Caco-2 (cell line): ENCODE data around the gene IMMP2L. TPM values are rescaled to one million over a fixed set of nuclear protein-coding genes. Genes with fewer than 3 reads are reported as not detected.

ENCODE experiments used
- BruUV-seq: library from RNA; stranded (reverse); fragments of 400-500 nt; replicated peaks from 2 replicates; lab custom pipeline; 2021; lab: Mats Ljungman, UMichigan
- CTCF ChIA-PET: fragments of 300-600 bp; sonication (Branson Sonifier 250); formaldehyde crosslinking; loops from one replicate; lab custom pipeline; 2022; ENCODE audit warnings: antibody characterized with exemption; lab: Charles Lee
- POLR2A ChIA-PET: fragments of 300-600 bp; sonication (Branson Sonifier 250); formaldehyde crosslinking; loops from one replicate; lab custom pipeline; 2022; ENCODE audit warnings: antibody characterized with exemption; lab: Charles Lee
- DNase-seq, 2 experiments: peaks; one replicate each; pipeline versions ENCODE4 v3.0.0 to v3.0.0-alpha.2; 2020 to 2022
- H3K27me3 ChIP-seq: replicated peaks from 2 replicates; pipeline ENCODE4 v1.6.0; 2011; ENCODE audit warnings: low read length; ENCODE audit not compliant: control insufficient read depth, insufficient read depth
- H3K36me3 ChIP-seq: 2 replicates; pipeline ENCODE4 v1.5.1; 2011; ENCODE audit warnings: low read length; ENCODE audit not compliant: control insufficient read depth, insufficient read depth
- H3K4me1 ChIP-seq: fragments of 250-450 bp; sonication (Bioruptor Pico); 2 replicates; pipeline ENCODE4 v1.5.1; 2020; ENCODE audit warnings: mild to moderate bottlenecking
- H3K4me3 ChIP-seq: 2 replicates; pipeline ENCODE4 v1.5.1; 2011; ENCODE audit warnings: low read depth, mild to moderate bottlenecking, control low read depth, low read length
- H3K9me3 ChIP-seq: fragments of 250-450 bp; sonication (Bioruptor Pico); 2 replicates; pipeline ENCODE4 v1.5.1; 2020; ENCODE audit warnings: mild to moderate bottlenecking, moderate library complexity
- H3K27ac Mint-ChIP-seq: one replicate; pipeline ENCODE4 v1.8.0; 2022; ENCODE audit warnings: mixed read lengths; ENCODE audit not compliant: unreplicated experiment
- H3K27me3 Mint-ChIP-seq: one replicate; pipeline ENCODE4 v1.8.0; 2022; ENCODE audit warnings: mixed read lengths; ENCODE audit not compliant: insufficient read depth, unreplicated experiment
- H3K36me3 Mint-ChIP-seq: one replicate; pipeline ENCODE4 v1.8.0; 2022; ENCODE audit warnings: mild to moderate bottlenecking, mixed read lengths; ENCODE audit not compliant: insufficient read depth, unreplicated experiment
- H3K4me1 Mint-ChIP-seq: one replicate; pipeline ENCODE4 v1.8.0; 2022; ENCODE audit warnings: low read depth, mixed read lengths; ENCODE audit not compliant: unreplicated experiment
- H3K4me3 Mint-ChIP-seq: one replicate; pipeline ENCODE4 v1.8.0; 2022; ENCODE audit warnings: mild to moderate bottlenecking, moderate library complexity, mixed read lengths; ENCODE audit not compliant: unreplicated experiment
- H3K9me3 Mint-ChIP-seq: one replicate; pipeline ENCODE4 v1.8.0; 2022; ENCODE audit warnings: mixed read lengths; ENCODE audit not compliant: unreplicated experiment
- intact Hi-C: fragments of 100-400 bp; cut with micrococcal nuclease; formaldehyde crosslinking; loops from one replicate; pipeline ENCODE4 v1.10.0; 2022; ENCODE audit not compliant: unreplicated experiment
- total RNA-seq: library from RNA; stranded (reverse); gene quantifications from 2 replicates; pipeline ENCODE4 v1.2.3, GENCODE V29; 2022
- TF ChIP-seq, protein P1 (sequence below), 2 experiments: fragments of 200-600 bp in 1 of 2; IDR thresholded peaks; 1 replicate in 1 of 2; 2 replicates in 1 of 2; pipeline versions ENCODE4 v1.5.1 to v1.8.0; 2011 to 2022; ENCODE audit warnings: antibody characterized with exemption in 1 of 2, control low read depth in 1 of 2, inconsistent platforms in 1 of 2, low read depth in 1 of 2, low read length in 1 of 2, mild to moderate bottlenecking in 1 of 2, moderate library complexity in 1 of 2; ENCODE audit not compliant: insufficient read depth in 1 of 2, severe bottlenecking in 1 of 2, unreplicated experiment in 1 of 2

IMMP2L gene
- total RNA-seq, 1 experiment from 2014 or later = 9.5 TPM

DNA sequence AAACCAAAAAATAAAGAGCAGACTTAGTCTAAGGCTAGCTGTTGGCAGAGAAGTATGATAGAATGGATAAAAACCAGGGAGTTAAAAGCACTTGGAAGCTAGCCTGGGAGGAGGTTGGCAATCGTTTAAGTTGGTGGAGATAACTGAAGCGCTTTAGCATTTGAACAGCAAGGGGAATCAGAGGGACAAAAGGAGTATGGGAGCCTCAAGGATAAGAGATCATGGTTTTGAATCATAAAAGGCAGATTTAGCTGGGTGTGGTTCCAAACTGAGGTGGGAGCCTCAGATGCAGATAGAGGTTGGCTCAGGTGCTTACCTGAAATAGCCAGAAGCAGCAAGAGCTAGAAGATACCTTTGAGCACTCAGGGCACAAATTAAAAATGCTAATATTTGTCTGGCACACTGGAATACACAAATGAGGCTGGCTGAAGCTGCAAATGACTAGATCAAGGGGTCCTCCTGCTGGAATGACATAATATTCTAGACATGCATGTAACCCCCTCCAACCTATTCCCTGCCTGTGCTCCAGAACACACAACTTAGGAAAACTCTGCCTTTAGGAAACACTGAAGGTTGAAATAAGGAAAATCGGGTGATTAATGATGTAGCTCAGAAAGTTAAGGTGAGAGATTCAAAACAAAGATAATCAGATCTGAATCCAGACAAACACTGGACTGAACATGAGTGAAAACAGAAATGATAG is 843.6 kb downstream of the IMMP2L start:
- ChIA-PET POLR2A (no interaction called here), CTCF (no interaction called here)
- no peak for DNase-seq
- H3K27me3 ChIP-seq = no peaks in the 10 kb centered on the region
- no peak overlapping the region for H3K27ac Mint-ChIP-seq
- no peak overlapping the region for H3K4me3 Mint-ChIP-seq
- H3K9me3 ChIP-seq = no peaks in the 10 kb centered on the region
- no peaks in the 10 kb centered on the region for H3K27me3 Mint-ChIP-seq
- TF ChIP-seq, protein P1, sequence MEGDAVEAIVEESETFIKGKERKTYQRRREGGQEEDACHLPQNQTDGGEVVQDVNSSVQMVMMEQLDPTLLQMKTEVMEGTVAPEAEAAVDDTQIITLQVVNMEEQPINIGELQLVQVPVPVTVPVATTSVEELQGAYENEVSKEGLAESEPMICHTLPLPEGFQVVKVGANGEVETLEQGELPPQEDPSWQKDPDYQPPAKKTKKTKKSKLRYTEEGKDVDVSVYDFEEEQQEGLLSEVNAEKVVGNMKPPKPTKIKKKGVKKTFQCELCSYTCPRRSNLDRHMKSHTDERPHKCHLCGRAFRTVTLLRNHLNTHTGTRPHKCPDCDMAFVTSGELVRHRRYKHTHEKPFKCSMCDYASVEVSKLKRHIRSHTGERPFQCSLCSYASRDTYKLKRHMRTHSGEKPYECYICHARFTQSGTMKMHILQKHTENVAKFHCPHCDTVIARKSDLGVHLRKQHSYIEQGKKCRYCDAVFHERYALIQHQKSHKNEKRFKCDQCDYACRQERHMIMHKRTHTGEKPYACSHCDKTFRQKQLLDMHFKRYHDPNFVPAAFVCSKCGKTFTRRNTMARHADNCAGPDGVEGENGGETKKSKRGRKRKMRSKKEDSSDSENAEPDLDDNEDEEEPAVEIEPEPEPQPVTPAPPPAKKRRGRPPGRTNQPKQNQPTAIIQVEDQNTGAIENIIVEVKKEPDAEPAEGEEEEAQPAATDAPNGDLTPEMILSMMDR (IDR thresholded peaks at IDR 0.05; ENCODE audit: insufficient read depth in 1 of 2, low read depth in 1 of 2, low read length in 1 of 2, severe bottlenecking in 1 of 2, unreplicated experiment in 1 of 2) = no peak
- no peaks in the 10 kb centered on the region for H3K4me1 ChIP-seq
- no peak overlapping the region for H3K4me3 ChIP-seq
- H3K36me3 ChIP-seq = no peaks in the 10 kb centered on the region
- H3K4me1 Mint-ChIP-seq = no peaks in the 10 kb centered on the region
- intact Hi-C loops = no loop called here
- H3K36me3 Mint-ChIP-seq = no peaks in the 10 kb centered on the region
- BruUV-seq = no TSS peak
- H3K9me3 Mint-ChIP-seq = peaks cover 11% of the 10 kb centered on the region

DNA sequence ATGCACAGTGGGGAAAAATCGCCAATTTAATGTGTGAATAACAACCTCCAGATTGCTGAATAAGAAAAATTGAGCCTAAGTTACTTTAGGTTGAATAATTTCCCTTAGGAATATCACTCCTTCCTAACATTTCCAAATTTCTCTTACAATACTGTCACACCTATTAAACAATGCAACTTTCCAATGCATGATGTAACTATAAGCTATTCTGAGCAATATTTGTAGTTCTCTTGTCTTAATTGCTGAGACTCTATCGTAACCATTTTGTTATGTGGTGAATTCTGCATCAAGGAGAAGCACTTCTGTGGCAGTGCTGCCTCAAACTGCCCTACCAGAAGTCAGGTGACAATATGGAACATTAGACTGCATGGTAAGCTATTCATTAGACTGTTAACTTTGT is 858.1 kb downstream of the IMMP2L start:
- Mint-ChIP-seq H3K4me3 (no peak overlapping the region), H3K9me3 (no peaks in the 10 kb centered on the region), H3K4me1 (no peaks in the 10 kb centered on the region), H3K36me3 (no peaks in the 10 kb centered on the region), H3K27ac (no peak overlapping the region), H3K27me3 (no peaks in the 10 kb centered on the region)
- TF ChIP-seq, protein P1 (IDR thresholded peaks at IDR 0.05; ENCODE audit: insufficient read depth in 1 of 2, low read depth in 1 of 2, low read length in 1 of 2, severe bottlenecking in 1 of 2, unreplicated experiment in 1 of 2) = no peak
- BruUV-seq = no TSS peak
- CTCF ChIA-PET = interaction anchor here (0.6 kb wide), 1 partner anchor 700 kb away, joined by 3 read pairs; no protein-coding TSS in a partner anchor
- POLR2A ChIA-PET = no interaction called here
- no peak for DNase-seq
- Histone ChIP-seq H3K36me3 (no peaks in the 10 kb centered on the region), H3K4me1 (no peaks in the 10 kb centered on the region), H3K9me3 (no peaks in the 10 kb centered on the region), H3K27me3 (no peaks in the 10 kb centered on the region), H3K4me3 (no peak overlapping the region)
- intact Hi-C loops = no loop called here

DNA sequence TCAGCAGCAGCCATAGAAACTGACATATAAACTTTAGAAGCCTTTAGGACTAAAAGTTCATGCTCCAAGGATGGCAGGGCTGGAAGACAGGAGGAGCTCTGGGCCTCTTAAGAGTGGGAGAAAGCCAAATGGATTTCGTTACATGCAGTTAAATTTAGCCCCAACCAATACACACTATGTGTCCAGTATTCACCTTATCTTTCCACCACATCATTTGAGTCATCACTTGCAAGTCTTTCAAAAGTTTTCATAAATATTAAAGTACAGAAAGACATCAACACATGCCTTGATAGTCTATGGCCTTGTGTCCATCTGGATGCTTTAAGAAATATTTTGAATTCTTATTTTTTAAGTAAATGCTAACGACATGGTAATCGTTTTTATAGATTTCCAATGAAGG is 863.7 kb downstream of the IMMP2L start:
- DNase-seq = no peak
- Histone ChIP-seq H3K4me1 (no peaks in the 10 kb centered on the region), H3K27me3 (no peaks in the 10 kb centered on the region), H3K4me3 (no peak overlapping the region), H3K9me3 (no peaks in the 10 kb centered on the region), H3K36me3 (no peaks in the 10 kb centered on the region)
- Mint-ChIP-seq H3K27ac (no peak overlapping the region), H3K4me1 (peaks cover 7% of the 10 kb centered on the region), H3K4me3 (no peak overlapping the region), H3K9me3 (no peaks in the 10 kb centered on the region), H3K36me3 (no peaks in the 10 kb centered on the region), H3K27me3 (no peaks in the 10 kb centered on the region)
- CTCF ChIA-PET = no interaction called here
- no TSS peak for BruUV-seq
- intact Hi-C loops = no loop called here
- TF ChIP-seq, protein P1 (IDR thresholded peaks at IDR 0.05; ENCODE audit: insufficient read depth in 1 of 2, low read depth in 1 of 2, low read length in 1 of 2, severe bottlenecking in 1 of 2, unreplicated experiment in 1 of 2) = no peak
- POLR2A ChIA-PET = no interaction called here
